Measurements from ENCODE around the gene ZCCHC24.

ZCCHC24 gene

GRCh38 chr10:79381804-79382221 lies 63.6 kb downstream of the ZCCHC24 start:
- no peaks in the 10 kb centered on the region for H3K79me2 ChIP-seq (ENCODE audit: insufficient read depth, low read depth)
- H3K27me3 ChIP-seq (ENCODE audit: insufficient read depth, low read depth), result no peaks in the 10 kb centered on the region
- no peaks in the 10 kb centered on the region for H3K36me3 ChIP-seq (ENCODE audit: insufficient read depth)
- no peak overlapping the region for H3K9ac ChIP-seq
- no peaks in the 10 kb centered on the region for H3K4me1 ChIP-seq (ENCODE audit: low read depth, poor library complexity, severe bottlenecking)
- H2AFZ ChIP-seq (ENCODE audit: low read depth), result no peak overlapping the region
- H4K20me1 ChIP-seq (ENCODE audit: insufficient read depth), result no peaks in the 10 kb centered on the region
- no peak overlapping the region for H3K4me3 ChIP-seq (IDR thresholded peaks at IDR 0.05; ENCODE audit: insufficient read depth, low read depth, low read length)
- H3K4me2 ChIP-seq, result no peak overlapping the region
- no peak for TF ChIP-seq CTCF (conservative IDR thresholded peaks at IDR 0.05; ENCODE audit: low read depth, low read length)
- H3K27ac ChIP-seq, result no peak overlapping the region

GRCh38 chr10:79380946-79381721 lies 64.3 kb downstream of the ZCCHC24 start:
- Histone ChIP-seq H3K27ac (no peak overlapping the region), H3K4me2 (no peak overlapping the region), H2AFZ (ENCODE audit: low read depth) (no peak overlapping the region), H3K36me3 (ENCODE audit: insufficient read depth) (no peaks in the 10 kb centered on the region), H4K20me1 (ENCODE audit: insufficient read depth) (no peaks in the 10 kb centered on the region), H3K4me1 (ENCODE audit: low read depth, poor library complexity, severe bottlenecking) (no peaks in the 10 kb centered on the region), H3K9ac (no peak overlapping the region), H3K4me3 (IDR thresholded peaks at IDR 0.05; ENCODE audit: insufficient read depth, low read depth, low read length) (no peak overlapping the region), H3K27me3 (ENCODE audit: insufficient read depth, low read depth) (no peaks in the 10 kb centered on the region), H3K79me2 (ENCODE audit: insufficient read depth, low read depth) (no peaks in the 10 kb centered on the region)
- no peak for TF ChIP-seq CTCF (conservative IDR thresholded peaks at IDR 0.05; ENCODE audit: low read depth, low read length)

GRCh38 chr10:79380125-79380945 lies 65.1 kb downstream of the ZCCHC24 start:
- Histone ChIP-seq H3K36me3 (ENCODE audit: insufficient read depth) (no peaks in the 10 kb centered on the region), H2AFZ (ENCODE audit: low read depth) (no peak overlapping the region), H3K4me1 (ENCODE audit: low read depth, poor library complexity, severe bottlenecking) (no peaks in the 10 kb centered on the region), H3K4me3 (IDR thresholded peaks at IDR 0.05; ENCODE audit: insufficient read depth, low read depth, low read length) (no peak overlapping the region), H4K20me1 (ENCODE audit: insufficient read depth) (no peaks in the 10 kb centered on the region), H3K27me3 (ENCODE audit: insufficient read depth, low read depth) (no peaks in the 10 kb centered on the region), H3K79me2 (ENCODE audit: insufficient read depth, low read depth) (no peaks in the 10 kb centered on the region), H3K4me2 (no peak overlapping the region), H3K27ac (no peak overlapping the region), H3K9ac (no peak overlapping the region)
- no peak for TF ChIP-seq CTCF (conservative IDR thresholded peaks at IDR 0.05; ENCODE audit: low read depth, low read length)

- H3K9ac ChIP-seq, result no peak overlapping the region
- no peak overlapping the region for H3K27ac ChIP-seq
- H3K4me1 ChIP-seq (ENCODE audit: low read depth, poor library complexity, severe bottlenecking), result peaks cover 3% of the 10 kb centered on the region
Observed at GRCh38 chr10:79379512-79380124, 65.8 kb downstream of the ZCCHC24 start.

More at GRCh38 chr10:79379512-79380124, 65.8 kb downstream of the ZCCHC24 start:
- no peak overlapping the region for H3K4me2 ChIP-seq
- no peak overlapping the region for H2AFZ ChIP-seq (ENCODE audit: low read depth)
- H3K27me3 ChIP-seq (ENCODE audit: insufficient read depth, low read depth), result no peaks in the 10 kb centered on the region
- no peak for TF ChIP-seq CTCF (conservative IDR thresholded peaks at IDR 0.05; ENCODE audit: low read depth, low read length)
- no peaks in the 10 kb centered on the region for H3K36me3 ChIP-seq (ENCODE audit: insufficient read depth)
- no peaks in the 10 kb centered on the region for H4K20me1 ChIP-seq (ENCODE audit: insufficient read depth)
- H3K4me3 ChIP-seq (IDR thresholded peaks at IDR 0.05; ENCODE audit: insufficient read depth, low read depth, low read length), result no peak overlapping the region
- no peaks in the 10 kb centered on the region for H3K79me2 ChIP-seq (ENCODE audit: insufficient read depth, low read depth)
